OCI-M1 (cell line): Measurements from ENCODE around the gene CIAO2B.
"Not testable (repeated sequence)": the region's sequence is repeated elsewhere in the genome, so short reads cannot be mapped to it uniquely, and the experiment has no call there.

Experiments
- DNase-seq: peaks from one replicate; lab custom pipeline; 2025; lab: John Stamatoyannopoulos, UW

The CIAO2B gene

DNA sequence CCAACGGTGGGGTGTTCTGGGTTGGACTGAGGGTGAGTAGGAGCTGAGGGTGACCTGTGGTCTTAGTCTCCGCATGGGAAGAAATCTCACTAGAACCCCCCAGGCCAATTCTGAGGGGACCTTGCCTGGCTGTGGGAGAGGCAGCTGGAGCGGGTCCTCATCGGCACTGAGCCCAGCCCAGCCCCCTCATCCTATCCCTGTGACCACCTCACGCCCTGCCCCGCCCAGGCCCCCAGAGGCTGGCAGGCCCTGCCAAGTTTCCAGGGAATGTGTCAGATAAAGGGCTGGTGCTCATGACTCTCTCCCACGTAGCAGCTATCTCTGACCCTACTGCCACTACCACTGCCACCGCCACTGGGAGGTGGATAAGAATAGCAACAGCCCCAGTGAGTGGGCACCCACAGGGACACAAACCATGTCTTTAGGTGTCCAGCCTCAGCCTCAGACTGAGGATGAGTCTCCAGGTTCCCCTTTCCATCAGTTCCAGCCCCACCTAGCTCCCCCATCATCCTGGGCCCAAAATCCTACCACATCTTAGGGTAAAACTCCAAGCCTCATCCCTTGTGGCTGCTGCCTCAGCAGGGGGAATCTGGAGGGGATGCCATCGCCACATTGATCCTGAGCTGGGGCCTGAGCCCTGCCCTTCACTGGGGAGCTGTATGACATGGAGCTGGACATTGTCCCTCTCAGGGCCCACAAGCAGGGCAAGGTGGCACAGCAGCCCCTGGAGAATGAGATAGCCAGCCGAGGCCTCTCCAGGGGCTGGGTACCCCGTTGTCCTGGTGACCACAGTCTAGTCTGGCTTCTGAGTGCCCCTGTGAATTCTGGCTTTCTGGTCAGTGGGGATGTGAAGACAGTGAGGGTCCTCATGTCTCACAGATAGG is 30.4 kb downstream of the CIAO2B start:
- DNase-seq, result no peak

DNA sequence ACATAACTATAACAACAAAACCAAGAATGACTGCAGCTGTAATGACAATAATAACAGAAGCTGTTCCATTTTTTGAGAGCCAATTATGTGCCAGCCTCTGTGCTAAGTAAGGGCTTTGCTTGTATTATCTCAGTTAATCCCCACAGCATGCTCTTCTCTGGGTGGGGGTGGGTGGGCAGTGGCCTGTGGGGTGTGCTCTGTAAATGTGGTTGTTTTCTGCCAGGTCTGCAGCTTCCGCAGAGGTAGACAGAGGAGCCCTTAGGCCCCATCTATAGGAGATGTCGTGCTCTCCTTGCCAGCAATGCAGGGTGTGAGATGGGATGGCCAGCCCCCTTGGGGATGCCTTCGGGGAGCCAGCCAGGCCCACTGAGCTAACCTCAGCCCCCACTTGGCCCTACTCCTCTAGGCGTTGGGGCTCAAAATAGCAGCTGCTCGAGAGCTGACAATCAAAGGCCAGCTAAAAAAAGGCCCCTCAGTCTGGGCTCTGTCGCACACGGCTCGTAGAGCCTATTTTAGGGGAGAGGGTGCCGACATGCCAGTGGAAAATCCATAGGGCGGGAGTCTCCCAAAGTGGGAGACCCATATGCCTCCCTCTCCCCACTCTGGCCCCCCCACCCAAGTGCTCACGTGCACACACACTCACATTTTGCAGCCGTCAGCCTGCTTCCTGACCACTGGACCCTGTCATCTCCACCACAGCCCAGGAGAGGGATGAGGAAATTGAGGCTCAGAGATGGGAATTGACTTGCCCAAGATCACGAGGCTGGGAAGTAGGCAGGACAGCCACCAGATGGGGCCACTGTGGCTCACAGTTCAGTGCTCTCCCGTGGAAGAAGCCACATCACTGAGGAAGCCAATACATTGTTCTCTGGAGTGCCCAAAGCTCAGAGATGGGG is 31.3 kb downstream of the CIAO2B start:
- DNase-seq, result peak; percentile 14

DNA sequence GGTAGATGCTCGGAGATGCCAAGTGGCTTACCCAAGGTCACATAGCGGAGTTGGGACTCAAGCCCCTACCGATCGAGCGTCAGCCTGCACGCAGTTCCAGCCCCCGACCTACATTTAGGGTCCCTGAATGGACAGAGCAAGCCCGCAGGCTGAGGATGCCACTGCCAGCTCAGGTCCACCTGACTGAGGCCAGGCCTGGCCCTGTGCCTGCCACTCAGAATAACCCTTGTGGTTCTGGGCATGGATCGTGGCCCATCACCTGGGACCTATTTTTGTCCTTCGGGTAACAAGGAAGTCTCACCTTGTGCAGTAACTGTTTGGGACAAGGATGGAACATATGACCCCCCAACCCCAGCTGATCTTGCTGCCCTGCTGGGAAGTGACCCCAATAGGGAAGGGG is 32.6 kb downstream of the CIAO2B start:
- DNase-seq, result no peak

DNA sequence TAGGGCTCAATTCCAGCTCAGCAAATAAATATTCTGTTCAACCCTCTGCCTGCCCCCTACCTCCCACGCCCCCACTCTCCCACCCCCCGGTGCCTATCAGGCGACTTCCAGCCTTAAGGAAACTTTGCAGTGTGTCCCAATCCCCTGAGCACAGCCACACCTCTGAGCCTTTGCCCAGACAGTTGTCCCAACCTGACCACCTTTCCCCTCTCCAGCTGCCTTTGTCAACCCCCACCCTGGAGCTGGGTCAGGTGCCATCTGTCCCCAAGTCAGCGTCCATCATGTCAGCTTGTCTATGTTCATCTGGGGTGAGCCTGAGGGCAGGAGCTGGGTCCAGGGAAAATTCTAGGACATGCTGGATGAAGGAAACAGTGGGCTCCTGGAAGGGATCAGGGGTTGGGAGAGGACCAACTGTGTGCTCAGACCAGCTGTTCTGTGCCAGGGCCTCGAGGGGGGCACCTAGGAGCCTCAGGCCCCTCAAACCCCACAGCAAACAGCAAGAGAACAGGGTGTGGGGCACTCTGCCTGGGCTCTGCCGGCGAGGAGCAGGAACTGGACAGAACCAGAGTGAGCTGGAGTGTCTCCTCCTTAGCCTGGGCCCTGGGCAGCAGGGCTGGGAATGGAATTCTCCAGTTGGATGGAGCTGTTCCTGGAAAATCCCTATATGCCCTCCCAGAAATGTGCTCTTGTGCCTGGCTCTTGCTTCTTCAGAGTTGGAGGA is 33.3 kb downstream of the CIAO2B start:
- peak; percentile 55 for DNase-seq

DNA sequence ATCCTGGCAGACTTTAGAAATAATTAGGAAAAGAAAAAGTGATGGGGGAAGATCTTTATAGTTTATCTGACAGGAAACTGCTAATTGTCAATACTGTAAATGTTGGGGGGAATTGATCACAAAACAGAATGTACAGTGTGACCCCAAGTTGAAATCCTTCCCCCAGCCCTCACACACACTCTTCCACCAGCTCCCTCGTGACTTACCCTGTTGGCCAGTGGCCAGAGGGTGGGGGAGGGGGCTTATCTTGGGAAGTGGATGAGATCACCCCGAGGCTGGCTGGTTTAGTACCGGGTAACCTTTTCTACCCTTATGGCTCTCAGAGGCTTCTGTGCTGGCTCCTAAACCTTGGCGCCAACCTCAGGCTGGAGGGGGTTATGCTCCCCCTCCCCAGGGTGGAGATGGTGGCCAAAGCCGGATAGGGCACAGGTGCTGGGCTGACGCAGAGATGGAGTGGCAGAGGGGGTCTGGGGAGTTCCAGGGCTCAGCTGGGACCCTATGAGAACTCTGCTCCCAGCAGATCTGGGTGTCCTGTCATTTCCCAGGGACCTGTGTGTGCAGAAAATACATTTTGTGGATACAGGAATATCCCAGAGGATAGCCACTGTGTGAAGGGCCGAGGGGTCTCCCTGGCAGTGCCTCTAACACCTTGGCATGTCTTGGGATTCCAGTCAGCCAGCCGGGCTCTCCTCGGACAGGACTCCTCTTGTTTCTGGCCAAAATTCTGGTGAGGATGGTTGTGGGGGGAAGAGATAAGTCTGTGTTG is 34.1 kb downstream of the CIAO2B start:
- DNase-seq, result peak; percentile 97

DNA sequence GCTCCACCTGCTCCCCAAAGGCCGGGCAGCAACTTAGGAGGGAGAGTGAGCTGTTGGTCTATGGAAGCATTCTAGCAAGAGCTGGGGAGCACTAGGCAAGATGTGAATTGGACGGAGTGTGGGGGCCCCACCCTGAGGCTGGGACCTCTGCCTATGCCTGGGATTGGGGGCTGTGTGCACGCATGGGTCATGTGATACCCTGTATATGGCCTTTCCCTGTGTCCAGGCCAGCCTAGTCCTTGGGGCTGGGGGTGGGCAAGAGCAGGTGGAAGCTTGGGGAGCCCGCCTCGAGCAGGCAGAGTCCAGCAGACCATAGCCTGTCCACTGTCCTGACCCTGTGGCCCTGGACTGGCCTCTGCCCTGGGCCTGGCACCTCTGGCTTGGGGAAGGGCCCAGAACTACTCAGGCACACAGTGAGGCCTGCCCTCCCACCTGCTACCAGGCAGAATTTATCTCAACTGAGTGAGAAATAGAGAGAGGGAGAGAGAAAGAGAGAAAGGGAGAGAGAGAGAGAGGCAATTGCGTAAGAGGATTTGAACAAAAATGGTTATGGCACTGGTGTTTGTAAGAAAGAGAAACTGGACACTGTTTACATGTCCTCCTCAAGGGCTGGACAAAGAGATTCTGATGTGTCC is 34.8 kb downstream of the CIAO2B start:
- DNase-seq, result peak; percentile 88

DNA sequence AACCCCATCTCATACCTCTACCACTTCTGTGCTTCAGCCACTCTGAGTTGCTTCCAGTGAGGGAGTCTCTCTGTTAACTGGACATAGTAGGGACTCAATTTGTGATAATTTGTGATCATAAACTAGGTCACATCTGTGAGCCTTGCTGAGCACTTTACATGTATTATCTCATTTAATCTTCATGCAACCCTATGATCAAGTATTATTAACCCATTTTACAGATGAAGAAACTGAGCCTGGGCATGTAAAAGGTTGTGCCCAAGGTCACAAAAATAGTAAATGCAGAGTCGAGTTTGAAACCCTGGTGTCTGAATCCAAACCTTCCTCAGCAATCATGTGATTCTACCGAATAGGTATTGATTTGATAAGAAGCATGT is 35.3 kb downstream of the CIAO2B start:
- no peak for DNase-seq

DNA sequence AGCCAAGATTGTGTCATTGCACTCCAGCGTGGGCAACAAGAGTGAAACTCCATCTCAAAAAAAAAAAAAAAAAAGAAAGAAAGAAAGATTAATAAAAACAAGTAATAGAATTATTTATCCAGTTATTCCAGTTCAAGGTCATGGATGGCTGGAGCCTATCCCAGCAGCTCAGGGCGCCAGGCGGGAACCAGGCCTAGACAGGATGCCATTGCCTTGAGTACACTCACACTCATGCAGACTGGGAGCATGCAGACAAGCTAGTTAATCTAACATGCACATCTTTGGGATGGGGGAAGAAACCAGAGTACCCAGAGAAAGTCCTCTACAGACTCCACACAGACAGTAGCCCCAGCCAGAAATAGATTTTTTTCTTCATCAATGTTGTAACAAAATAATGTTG is 36.0 kb downstream of the CIAO2B start:
- no peak for DNase-seq

DNA sequence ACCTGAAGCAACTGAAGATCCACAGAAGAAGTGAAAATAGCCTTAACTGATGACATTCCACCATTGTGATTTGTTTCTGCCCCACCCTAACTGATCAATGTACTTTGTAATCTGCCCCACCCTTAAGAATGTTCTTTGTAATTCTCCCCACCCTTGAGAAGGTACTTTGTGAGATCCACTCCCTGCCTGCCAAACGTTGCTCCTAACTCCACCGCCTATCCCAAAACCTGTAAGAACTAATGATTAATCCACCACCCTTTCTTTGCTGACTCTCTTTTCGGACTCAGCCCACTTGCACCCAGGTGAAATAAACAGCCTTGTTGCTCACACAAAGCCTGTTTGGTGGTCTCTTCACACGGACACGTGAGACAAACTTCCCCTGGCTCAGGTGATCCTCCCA is 37.5 kb downstream of the CIAO2B start:
- DNase-seq, result not testable (repeated sequence)

DNA sequence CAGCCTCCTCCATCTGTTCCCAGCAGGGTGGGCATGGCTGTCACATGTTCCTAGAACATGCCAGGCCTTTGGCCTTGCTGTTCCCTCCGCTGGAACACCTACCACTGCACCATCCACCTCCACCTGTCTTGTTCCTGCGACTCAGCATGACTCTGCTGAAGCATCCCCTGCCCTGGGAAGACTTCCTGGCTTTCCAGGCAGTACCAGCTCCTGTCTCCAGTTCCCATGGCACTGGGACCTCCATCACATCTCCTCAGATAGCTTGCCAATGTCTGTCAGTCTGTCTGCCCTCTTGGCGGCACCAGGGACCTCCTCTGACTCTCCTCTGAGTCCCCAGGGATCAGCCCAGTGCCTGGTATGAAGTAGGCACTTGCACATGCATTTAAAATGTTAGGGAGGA is 38.2 kb downstream of the CIAO2B start:
- no peak for DNase-seq

DNA sequence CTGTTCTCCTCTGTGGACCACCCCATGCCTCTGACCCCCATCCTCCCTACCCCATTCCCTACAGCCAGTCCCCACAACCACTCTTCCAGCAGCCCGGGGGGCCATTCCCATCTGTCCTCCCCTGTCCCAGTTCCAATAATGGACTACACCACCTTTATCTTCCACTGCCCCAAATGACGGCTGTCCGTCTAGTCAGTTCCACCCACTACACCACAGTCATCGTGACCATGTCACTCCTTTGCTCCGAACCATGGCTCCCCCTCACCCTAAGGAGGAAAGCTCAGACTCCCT is 38.6 kb downstream of the CIAO2B start:
- DNase-seq, result no peak

DNA sequence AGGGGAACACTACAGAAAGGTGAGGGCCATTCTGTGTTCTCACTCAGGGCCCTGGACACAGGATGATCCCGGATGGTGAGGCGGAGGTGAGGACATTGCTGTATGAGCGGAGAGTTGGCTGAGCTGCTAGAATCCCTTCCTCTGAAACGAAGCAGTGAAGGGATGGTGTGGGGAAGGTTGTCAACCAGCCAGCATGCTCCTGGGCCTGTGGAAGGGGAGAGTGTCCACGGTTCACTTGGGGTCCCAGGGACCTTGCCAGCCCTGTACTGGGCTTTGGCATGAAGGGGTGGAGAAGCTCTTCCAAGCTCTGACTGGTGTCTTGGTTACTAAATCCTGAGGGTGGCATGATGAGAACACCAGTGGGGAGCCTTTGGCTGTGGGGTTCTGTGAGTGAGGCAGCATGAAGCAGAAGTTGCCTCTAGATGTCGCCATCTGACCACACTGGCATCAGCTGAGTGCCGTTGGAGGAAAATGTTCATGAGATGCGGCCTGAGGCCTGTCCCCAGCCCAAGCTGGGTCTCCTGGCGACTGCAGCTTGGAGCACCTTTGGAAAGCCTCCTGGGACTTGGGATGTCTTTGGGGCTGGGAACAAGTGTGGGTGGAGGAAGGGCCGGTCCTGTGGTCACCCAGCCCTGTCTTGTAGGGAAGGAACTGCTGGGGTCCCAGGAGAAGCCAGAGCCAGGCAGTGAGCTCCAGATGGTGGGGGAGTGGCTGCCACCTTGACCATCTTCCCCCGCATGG is 39.1 kb downstream of the CIAO2B start:
- DNase-seq, result peak; percentile 88

DNA sequence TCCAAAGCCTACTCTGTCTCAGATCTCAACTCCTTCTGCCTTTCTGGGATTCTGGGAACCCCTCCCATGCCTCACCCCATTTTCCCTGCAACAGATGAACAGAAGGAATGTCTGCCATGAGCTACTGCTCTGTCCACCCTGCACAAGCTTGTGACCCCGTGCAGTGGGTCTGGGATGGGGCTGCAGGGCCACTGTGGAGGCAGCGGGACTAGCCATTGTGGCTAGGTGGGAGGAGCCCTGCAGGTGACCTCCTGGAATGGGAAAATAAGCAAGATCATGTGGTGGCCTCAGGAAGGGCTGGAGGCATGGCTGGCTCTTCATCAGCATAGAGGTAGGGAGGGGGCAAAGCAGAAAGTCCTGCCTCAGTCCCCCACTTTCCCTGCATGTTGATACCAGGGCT is 40.1 kb downstream of the CIAO2B start:
- no peak for DNase-seq

DNA sequence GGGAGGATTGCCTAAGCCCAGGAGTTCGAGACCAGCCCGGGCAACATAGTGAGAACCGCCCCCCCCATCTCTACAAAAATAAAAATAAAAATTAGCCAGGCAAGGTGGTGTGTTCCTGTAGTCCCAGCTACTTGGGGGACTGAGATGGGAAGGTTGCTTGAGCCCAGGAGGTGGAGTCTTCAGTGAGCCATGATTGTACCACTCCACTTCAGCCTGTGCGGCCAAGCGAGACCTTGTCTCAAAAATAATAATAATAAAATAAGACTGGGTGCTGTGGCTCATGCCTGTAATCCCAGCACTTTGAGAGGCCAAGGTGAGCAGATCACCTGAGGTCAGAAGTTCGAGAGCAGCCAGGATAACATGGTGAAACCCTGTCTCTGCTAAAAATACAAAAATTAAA is 42.4 kb downstream of the CIAO2B start:
- no peak for DNase-seq

DNA sequence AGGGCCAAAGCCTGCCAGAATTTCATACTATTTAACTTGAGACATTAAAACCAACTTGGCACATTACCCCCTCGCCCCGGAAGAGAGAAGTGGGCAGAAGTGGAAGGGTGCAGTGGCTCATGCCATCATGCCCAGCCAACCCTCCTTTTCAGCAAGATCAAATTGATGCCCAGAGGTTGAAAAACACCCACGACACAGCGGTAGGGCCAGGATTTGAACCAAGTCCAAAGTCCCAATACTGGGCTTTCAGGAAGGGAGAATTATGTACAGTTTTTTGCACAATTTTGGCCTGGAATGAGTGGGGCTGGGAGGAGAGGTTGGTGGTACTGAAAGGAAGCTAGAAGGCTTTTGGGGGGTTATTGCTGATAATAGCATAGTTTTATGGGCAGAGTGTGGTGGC is 42.8 kb downstream of the CIAO2B start:
- no peak for DNase-seq

DNA sequence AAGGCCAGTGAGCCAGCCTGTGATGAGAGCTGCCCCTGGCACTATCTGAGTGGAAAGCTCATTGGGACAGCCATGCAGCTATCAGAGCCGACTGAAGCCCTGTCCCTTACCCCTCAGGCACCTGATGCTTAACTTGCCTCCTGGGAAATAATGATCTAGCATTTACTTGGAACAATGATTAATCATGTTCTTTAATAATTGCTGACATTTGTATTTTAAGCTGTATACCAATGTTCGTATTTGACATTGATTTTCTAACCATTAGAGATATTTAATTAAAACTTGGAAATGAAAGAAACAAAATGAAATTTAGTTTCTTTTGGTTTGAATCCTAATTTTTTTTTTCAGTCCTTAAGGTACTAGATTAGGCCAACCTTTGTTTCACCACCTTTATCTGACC is 43.4 kb downstream of the CIAO2B start:
- no peak for DNase-seq

DNA sequence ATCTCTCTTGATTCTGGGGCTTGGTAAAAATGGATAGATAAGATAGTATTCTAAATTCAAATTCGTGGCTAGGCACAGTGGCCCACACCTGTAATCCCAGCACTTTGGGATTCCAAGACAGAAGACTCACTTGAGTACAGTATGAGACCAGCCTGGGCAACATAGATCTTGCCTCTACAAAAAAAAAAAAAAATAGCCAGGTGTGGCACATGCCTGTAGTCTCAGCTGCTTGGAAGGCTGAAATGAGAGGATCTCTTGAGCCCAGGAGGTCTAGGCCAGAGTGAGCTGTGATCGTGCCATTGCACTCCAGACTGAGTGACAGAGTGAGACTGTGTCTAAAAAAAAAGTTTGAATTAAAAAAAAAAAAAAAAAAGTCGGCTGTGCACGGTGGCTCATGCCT is 44.6 kb downstream of the CIAO2B start:
- no peak for DNase-seq

DNA sequence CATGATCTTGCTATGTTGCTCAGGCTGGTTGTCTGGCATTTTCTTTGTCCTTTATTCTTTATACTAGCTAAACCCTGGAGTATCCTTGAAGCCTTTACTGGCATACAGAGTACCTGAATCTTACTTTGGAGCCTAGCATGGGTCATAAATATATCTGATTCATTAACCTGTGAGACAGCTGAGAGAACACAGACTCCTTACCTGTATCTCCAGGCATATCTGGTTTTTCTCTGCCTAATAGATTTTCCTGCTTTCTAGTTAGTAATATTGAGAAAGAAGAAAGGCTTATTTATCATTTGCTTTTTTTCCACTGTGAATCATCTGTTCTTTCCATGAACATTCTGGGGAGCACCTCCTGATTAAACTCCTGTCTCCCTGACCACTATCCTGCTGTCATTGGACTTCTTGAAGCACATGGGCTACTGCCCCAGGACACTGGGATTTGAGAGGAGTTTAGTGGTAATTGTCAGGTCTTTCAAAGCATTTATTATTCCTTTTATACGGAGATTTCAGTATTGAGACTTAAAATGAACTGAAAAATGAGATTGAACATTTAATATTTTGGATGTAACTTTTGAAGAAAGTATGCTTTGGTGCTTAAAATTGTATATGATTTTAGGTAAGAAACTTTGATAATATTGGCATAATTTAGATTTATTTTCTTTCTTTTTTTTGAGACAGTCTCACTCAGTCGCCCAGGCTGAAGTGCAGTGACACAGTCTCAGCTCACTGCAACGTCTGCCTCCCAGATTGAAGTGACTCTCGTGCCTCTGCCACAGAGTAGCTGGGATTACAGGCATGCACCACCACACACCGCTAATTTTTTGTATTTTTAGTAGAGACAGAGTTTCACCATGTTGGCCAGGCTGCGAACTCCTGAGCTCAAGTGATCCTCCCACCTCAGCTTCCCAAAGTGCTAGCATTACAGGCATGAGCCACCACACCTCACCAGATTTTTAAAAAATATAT is 45.3 kb downstream of the CIAO2B start:
- DNase-seq, result no peak

DNA sequence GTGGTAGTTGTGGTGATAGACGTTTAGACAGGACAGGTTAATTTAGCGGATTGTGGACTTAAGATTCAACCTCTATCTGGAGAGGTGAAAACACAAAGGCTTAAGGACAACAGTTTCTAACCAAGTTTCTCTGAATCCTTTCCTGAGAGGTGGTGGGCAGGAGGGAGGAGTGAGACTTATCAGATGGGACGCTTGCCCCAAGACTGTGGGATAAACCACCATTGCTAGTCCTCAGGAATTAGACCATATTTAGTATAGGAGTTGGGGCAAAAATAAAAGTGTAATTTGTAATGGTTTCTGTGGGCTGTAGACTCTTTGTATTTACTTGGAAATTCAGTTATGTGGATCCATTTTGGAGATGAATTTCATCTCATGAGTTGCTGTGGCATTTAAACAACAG is 47.3 kb downstream of the CIAO2B start:
- peak; percentile 71 for DNase-seq

DNA sequence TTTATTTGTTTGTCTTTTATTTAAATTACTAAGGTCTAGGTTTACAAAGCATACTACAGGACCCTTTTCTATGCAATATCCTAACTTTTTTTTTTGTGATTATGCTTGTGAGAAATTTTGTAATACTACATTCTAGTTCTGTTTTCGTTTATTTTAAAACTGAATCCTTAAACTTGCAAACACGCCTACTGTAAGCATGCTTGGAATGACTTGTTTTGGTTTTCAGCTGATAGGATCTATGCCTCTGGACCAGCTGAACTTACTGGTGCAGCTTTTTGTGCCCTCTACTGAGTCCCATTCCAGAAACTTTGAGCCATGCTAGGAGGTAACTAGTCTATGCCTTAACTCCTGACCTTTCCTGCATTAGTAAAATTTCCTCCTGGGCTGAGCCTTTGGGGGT is 47.9 kb downstream of the CIAO2B start:
- no peak for DNase-seq
